NCI-H446 (cell line): ENCODE measurements around the gene IL1RAPL2.
"Not testable (repeated sequence)": the region's sequence is repeated elsewhere in the genome, so short reads cannot be mapped to it uniquely, and the experiment has no call there.

Experiments
- DNase-seq, 2 experiments: peaks; one replicate each; lab custom pipeline; 2025; lab: John Stamatoyannopoulos, UW

IL1RAPL2 gene

DNA sequence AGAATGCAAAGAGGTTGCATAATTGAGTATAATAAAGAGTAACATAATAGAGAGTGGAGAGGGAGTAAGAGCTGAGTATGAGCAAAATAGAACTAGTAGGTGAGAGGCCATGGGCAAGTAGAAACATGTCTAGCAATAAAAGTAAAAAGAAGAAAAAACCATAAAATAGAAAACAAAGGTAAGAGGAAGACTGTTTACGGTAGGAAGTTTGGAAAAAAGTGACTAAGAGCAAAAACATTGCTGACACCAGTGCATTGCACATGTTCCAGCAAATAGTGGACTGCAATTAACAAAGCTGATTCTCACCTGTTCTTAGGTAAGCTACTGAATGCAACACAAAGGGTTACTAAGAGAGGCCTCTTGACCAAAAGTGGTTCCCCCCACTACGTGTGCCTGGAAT is 451.6 kb downstream of the IL1RAPL2 start:
- DNase-seq: no peak

- DNase-seq: no peak
Measured at GRCh38 chrX:105018865-105019264, 452.9 kb downstream of the IL1RAPL2 start.

- not testable (repeated sequence) for DNase-seq
Measured at GRCh38 chrX:105028962-105029361, 463.0 kb downstream of the IL1RAPL2 start.

DNA sequence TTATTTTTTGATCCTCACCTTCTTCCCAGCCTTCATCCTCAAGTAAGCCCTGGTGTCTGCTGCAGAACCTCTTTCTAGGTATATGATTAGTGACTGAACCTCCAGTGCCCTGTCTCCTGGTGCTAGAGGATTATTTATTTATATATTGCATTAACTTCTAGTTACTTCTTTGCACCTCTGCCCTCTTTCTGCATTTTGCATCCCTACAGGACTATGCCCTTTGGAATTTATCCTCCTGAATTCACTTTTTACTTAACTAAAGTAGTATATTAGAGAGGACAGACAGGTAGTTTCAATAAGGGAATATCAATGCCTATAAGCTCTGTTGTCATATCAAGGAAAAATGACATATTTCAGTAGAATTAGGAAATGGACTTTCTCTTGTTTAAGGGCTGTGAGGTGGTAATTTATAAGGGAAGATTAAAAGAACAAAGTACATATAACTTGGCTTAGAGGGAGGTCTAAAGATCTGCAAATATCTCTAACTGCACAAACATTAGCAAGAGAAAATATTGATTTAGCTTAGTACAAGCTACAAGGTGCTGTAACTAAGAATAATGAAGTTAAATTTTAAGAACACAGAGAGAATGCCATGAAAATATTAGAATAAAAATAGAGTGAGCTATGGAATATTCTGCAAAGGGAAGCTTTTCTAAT is 472.8 kb downstream of the IL1RAPL2 start:
- DNase-seq: no peak

GRCh38 chrX:105050921-105051320 is 484.9 kb downstream of the IL1RAPL2 start:
- no peak for DNase-seq

GRCh38 chrX:105051364-105051763 is 485.4 kb downstream of the IL1RAPL2 start:
- DNase-seq: no peak

GRCh38 chrX:105052926-105053325 is 486.9 kb downstream of the IL1RAPL2 start:
- DNase-seq: no peak

DNA sequence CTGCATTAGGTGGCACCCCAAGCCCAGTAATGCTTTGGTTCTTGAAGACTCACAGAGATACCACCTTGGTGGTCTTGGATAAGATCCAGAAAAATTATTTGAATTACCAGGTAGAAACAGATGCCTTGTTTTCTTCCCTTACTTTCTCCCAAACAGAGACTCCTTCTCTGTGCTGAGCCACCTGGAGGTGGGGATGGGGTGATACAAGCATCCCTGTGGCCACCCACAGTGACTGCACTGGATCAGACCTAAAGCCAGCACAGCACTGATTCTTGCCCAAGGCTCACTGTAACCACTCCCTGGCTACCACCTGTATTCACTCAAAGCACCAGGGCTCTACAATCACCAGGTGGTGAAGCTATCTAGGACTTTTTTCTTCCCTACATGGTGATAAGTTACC is 497.7 kb downstream of the IL1RAPL2 start:
- no peak for DNase-seq

DNA sequence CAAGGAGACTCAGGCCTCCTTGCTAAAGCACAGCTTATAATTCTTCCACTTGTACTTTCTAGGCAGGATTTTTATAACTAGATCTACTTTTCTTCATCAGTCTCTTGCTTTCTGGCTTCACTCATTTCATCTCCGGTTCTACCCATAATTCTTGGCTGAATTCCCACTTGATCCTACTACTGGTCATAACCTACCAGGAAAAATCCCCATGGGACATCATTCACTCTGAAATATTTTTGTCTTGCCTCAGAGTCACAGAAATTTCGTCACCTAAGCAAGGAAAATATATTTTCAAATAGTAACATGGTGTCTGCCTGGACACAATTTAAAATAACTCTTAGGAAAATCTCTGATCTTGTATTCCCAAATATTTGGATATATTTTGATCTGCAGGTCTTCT is 532.2 kb downstream of the IL1RAPL2 start:
- DNase-seq: peak in 1 of 2 experiments; percentile 17

DNA sequence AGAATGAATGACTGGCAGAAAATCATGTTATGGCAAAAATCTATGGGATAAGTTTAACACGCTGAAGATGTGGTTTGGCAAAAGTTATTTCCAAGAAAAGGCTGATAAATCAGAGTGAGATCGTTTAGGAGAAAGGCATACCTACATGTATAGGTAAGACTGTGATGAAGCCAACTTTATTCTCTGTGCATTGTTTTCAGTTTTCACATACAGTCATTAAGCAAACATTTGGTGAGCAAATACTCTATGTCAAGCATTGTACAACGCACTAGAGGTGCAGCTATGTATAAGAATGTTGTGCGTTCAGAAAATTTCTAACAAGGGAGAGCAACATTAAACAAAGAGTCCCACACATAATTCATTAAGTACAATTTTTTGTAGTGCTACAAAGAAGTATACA is 532.8 kb downstream of the IL1RAPL2 start:
- DNase-seq: no peak

GRCh38 chrX:105101378-105101777 is 535.4 kb downstream of the IL1RAPL2 start:
- DNase-seq: no peak

GRCh38 chrX:105109936-105110335 is 543.9 kb downstream of the IL1RAPL2 start:
- DNase-seq: no peak

- no peak for DNase-seq
Measured at GRCh38 chrX:105114554-105115130, 548.6 kb downstream of the IL1RAPL2 start.

- DNase-seq: not testable (repeated sequence)
Measured at GRCh38 chrX:105115596-105116320, 549.8 kb downstream of the IL1RAPL2 start.

- DNase-seq: no peak
Measured at GRCh38 chrX:105116486-105116885, 550.5 kb downstream of the IL1RAPL2 start.

- no peak for DNase-seq
Measured at GRCh38 chrX:105117621-105118020, 551.6 kb downstream of the IL1RAPL2 start.

GRCh38 chrX:105120463-105120862 is 554.5 kb downstream of the IL1RAPL2 start:
- DNase-seq: no peak

DNA sequence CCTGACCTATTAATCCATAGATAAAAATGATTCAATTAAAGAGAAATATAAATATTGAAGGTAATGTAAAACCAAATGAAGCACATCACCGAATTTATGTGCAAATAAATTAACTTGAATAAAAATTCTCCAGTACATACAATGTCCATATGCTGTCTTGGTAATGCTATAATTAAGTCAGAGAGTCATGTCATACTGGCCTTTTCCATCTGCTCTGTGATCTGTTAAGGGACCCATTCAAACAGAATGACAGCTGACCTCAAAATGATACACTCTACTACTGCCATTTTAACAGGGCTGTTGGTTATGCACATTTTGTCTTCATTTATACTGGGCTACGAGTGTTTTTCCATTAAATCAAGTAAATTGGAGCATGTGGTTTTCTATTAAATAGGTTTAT is 555.2 kb downstream of the IL1RAPL2 start:
- DNase-seq: no peak

DNA sequence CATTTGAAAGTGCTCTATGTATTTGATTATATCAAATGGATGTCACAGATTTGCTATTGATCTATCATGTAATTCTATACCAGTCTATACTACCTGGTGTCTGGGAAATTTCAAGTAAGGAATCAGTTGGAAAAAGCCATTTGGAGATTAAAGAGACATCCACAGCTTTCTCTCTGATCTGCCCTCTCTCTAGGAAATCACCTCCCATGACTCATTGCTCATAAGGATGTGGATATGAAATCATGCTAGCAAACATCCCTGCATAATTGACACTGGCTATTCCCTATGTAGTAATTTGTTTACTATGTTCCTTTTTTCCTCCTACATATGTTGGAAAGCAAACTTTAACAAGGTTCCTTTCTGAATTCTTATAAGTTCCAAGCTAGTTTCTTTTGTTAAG is 560.2 kb downstream of the IL1RAPL2 start:
- no peak for DNase-seq

DNA sequence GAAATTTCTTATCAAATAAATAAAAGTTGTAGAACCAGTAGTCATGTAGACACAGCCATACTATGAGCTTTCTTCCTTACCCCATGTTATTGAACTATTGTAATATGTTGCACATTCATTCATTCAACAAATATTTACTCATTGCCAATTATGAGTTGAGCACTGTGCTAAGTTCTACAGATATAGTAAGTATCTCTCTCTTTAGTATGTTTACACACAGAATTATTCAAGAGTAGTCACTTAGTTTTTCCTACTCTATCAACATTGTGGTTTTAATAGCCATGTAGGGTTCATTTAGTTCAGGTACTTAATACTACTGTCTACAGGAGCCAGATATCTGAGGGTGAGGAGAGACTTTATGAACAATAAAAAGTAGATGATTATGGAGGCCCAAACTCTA is 568.3 kb downstream of the IL1RAPL2 start:
- DNase-seq: no peak

DNA sequence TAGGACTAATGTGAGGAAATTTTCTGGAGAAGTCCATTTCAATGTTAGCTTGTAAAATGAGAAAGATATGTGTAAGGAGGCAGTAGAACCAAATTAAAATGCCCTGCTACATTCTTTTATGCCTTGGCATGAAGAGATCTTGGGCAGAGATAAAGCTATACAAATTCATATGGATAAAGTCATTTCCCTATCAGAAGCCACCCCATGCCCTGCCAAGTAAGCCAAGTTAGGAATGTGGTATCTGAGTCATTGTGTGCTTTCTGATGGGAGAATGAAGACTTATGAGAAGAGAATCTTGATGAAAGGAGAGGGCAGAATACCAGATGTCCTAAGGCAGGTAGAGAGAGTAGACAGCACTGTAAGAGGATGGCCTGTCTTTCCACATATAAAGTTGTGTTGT is 570.8 kb downstream of the IL1RAPL2 start:
- DNase-seq: no peak

DNA sequence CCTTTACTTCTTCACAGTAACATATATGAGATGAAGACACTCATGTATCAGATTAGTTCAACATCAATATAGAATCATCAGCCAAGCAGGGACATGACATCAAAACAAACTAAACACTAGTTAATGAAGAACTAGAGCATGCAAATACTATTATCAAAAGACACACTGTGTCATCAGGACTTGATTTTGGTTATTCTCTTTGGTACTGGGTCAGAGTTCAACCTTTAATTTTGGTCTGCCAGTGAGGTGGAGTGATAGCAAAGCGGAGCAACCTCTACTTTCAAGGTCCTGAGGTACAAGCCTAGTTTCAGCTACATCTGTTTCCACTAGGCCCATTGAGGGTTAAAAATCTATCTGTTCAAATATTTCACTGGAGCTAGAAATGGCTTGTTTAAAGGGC is 584.0 kb downstream of the IL1RAPL2 start:
- DNase-seq: no peak

- no peak for DNase-seq
Measured at GRCh38 chrX:105150557-105150956, 584.6 kb downstream of the IL1RAPL2 start.
